ENCODE results near the gene MANBA. TPM values are rescaled to one million over a fixed set of nuclear protein-coding genes. Genes with fewer than 3 reads are reported as not detected.

Gene MANBA
- total RNA-seq, 1 experiment from 2014 or later = 21.4 TPM

DNA sequence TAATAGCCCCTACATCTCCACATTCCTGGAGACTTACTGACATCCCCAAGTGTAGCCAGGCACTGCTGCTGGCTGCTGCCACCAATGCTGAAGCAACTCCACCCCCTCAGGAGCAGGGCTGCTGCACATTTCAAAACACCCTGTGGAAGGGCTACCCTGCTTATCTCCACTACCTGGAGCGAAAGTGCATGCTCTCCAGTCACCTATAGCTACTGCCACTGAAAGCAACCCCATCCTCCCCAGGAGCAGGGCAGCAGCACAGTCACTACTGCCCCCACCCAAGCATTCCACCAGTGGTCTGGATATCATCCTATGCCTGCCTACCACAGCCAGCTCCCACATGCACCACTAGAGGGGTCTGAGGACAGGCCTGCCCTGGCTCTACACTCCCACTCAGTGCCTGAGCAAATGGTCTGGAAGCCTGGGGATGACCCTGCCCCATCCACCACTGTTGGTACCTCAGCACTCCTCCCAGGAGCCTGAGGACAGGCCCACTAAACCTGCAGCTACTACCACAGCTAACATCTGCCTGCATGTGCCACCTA, 55.3 kb downstream of the MANBA start:
- H3K27ac Mint-ChIP-seq = peak overlapping the region in 1 of 3 experiments; percentile 27; a peak in 3 of 7 replicates
- Histone ChIP-seq H3K9me3 (ENCODE audit: control insufficient read depth, low read depth, low read length) (no peaks in the 10 kb centered on the region), H2BK20ac (ENCODE audit: low read depth, low read length, poor library complexity, severe bottlenecking) (no peak overlapping the region), H4K91ac (ENCODE audit: insufficient read length, low read depth, low read length) (no peak overlapping the region), H2BK5ac (ENCODE audit: insufficient read length, low read length) (no peak overlapping the region), H3K27me3 (ENCODE audit: insufficient read depth, low read length) (no peaks in the 10 kb centered on the region), H4K20me1 (ENCODE audit: control insufficient read depth, insufficient read depth, insufficient read length) (no peaks in the 10 kb centered on the region), H3T11ph (ENCODE audit: low read length) (no peak overlapping the region), H3K4me1 (ENCODE audit: insufficient read depth, low read length) (no peaks in the 10 kb centered on the region), H3K27ac (ENCODE audit: insufficient read length, low read depth, low read length) (no peak overlapping the region), H3K14ac (ENCODE audit: insufficient read depth, low read length) (no peak overlapping the region; the same call in 1 of the 2 replicates), H3K79me2 (ENCODE audit: insufficient read depth, low read length) (no peaks in the 10 kb centered on the region), H3K4me2 (ENCODE audit: insufficient read depth, insufficient read length, low read length) (no peak overlapping the region), H3K56ac (ENCODE audit: insufficient read length, low read depth, low read length) (no peak overlapping the region), H3K23me2 (ENCODE audit: insufficient read length, low read depth, low read length, poor library complexity, severe bottlenecking) (no peaks in the 10 kb centered on the region), H4K5ac (ENCODE audit: insufficient read length, low read depth, low read length) (no peak overlapping the region), H2BK15ac (ENCODE audit: low read depth, low read length) (no peak overlapping the region), H3K79me1 (ENCODE audit: insufficient read depth, low read depth, low read length, poor library complexity, severe bottlenecking) (peaks cover 2% of the 10 kb centered on the region), H3K18ac (ENCODE audit: insufficient read length, low read depth, low read length) (no peak overlapping the region), H2AK5ac (ENCODE audit: insufficient read length, low read length) (no peak overlapping the region), H2BK120ac (ENCODE audit: low read depth, low read length, poor library complexity, severe bottlenecking) (no peak overlapping the region), H3K23ac (ENCODE audit: insufficient read length, low read depth, low read length) (no peak overlapping the region), H2BK12ac (ENCODE audit: insufficient read length, low read depth, low read length) (no peak overlapping the region), H3K9ac (ENCODE audit: extremely low read depth, insufficient read length, low read length) (no peak overlapping the region), H2AFZ (ENCODE audit: low read length) (no peak overlapping the region), H3K4ac (ENCODE audit: low read depth, low read length) (no peak overlapping the region), H4K8ac (replicated peaks; ENCODE audit: insufficient read length, low read depth, low read length) (no peak overlapping the region)
- TF ChIP-seq, protein P1, sequence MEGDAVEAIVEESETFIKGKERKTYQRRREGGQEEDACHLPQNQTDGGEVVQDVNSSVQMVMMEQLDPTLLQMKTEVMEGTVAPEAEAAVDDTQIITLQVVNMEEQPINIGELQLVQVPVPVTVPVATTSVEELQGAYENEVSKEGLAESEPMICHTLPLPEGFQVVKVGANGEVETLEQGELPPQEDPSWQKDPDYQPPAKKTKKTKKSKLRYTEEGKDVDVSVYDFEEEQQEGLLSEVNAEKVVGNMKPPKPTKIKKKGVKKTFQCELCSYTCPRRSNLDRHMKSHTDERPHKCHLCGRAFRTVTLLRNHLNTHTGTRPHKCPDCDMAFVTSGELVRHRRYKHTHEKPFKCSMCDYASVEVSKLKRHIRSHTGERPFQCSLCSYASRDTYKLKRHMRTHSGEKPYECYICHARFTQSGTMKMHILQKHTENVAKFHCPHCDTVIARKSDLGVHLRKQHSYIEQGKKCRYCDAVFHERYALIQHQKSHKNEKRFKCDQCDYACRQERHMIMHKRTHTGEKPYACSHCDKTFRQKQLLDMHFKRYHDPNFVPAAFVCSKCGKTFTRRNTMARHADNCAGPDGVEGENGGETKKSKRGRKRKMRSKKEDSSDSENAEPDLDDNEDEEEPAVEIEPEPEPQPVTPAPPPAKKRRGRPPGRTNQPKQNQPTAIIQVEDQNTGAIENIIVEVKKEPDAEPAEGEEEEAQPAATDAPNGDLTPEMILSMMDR (conservative IDR thresholded peaks at IDR 0.05) = peak; percentile 26; the same call in 2 of the 3 replicates
- DNase-seq = no peak
- peaks cover 7 to 16% (median 8%) of the 10 kb centered on the region in 3 experiments; a peak in 6 of 7 replicates for H3K36me3 Mint-ChIP-seq (ENCODE audit: insufficient read depth in 1 of 3, low read depth in 3 of 3)
- peaks cover 2 to 3% of the 10 kb centered on the region in 2 experiments; a peak in 2 of 5 replicates for H3K9me3 Mint-ChIP-seq
- H3K27me3 Mint-ChIP-seq (ENCODE audit: low read depth) = no peaks in the 10 kb centered on the region
- H3K4me3 Mint-ChIP-seq = no peak overlapping the region
- H3K4me1 Mint-ChIP-seq = no peaks in the 10 kb centered on the region
- WGBS (ENCODE audit: extremely low coverage, insufficient read length, low lambda C conversion rate) = no CpG with 5 or more reads among the region's 1 CpG
